Hematopoietic multipotent progenitor cell (in vitro differentiated cells): Measurements from ENCODE around the gene AFF2. TPM values are rescaled to one million over a fixed set of nuclear protein-coding genes. Genes with fewer than 3 reads are reported as not detected.
"Not testable (repeated sequence)": the region's sequence is repeated elsewhere in the genome, so short reads cannot be mapped to it uniquely, and the experiment has no call there.

ENCODE experiments used
- DNase-seq, 3 donors: peaks; one replicate each; pipeline ENCODE4 v3.0.0-alpha.2; 2011 to 2015; ENCODE audit warnings: low read depth in 2 of 3, low spot score in 2 of 3
- total RNA-seq: library from RNA; depleted of rRNA; stranded (reverse); fragments of >200 nt; gene quantifications from one replicate; pipeline ENCODE4 v1.2.3, GENCODE V29; 2012

AFF2 gene
- total RNA-seq, 1 donor: 2.7 TPM

DNA sequence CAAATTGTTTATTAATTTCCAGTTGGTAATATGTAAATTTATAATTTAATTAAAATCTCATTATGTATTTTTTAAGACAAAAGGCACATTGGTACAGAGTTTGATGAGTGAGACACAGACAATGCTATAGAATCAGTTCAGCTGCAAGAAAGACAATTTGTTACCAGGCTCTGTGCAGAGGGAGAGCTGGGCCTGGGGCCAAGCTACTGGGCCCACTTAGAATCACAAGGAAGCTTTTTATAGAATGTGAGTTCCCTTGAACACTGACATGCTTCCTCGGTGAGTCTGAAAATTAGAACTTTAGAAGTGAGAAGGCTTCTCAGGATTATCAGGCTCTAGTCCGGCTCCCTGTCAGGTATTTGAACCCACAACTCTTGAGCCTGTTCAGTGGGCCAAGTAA lies 129.0 kb downstream of the AFF2 start:
- DNase-seq: no peak

DNA sequence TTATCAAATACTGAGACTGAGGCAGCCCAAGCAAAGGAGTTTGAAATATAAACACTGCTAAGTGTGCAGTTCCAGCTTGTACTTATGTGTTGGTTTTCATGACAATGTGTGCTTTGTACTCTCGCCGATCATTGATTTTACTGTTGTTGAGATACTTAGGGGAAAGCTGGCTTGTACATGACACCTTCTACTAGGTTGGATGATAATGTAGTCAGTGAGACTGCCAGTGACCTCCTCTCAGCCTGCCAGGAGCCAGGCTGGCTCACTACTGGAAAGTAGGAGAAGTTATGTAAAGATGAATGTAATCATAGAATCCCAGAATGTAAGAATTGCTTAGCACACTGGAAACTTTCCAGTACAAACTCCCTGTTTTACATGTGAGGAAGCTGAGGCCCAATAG lies 132.0 kb downstream of the AFF2 start:
- no peak for DNase-seq

DNA sequence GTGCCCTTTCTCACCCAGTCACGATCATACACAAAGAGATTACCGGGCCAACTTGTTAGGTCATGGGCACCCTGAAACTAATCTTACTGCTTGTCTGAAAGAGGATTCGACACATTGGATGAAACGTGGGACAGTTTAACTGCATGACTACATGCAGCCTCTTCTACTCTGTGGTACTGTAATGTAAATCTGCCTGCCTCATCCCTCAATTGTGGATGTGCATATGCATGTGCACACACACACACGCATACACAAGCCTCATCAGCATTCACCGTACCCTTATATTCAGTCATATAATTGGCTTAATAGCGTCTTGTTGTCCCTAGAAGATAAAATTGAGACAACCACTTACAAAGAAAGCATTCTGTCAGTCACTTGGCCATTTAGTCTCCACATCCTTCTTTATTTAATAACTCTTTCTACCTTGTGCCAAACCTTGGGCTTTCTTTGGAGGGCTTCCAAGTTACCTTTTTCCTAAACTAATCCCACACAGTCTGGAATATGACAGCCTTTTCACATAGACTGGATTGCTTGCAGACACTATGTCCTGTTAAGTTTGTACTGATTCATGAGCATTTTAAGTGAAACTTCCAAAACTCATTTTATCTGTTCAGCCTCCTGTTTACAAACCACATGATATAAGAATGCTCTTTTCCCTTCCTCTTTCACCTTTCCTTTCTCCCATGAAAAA lies 132.9 kb downstream of the AFF2 start:
- DNase-seq: no peak

DNA sequence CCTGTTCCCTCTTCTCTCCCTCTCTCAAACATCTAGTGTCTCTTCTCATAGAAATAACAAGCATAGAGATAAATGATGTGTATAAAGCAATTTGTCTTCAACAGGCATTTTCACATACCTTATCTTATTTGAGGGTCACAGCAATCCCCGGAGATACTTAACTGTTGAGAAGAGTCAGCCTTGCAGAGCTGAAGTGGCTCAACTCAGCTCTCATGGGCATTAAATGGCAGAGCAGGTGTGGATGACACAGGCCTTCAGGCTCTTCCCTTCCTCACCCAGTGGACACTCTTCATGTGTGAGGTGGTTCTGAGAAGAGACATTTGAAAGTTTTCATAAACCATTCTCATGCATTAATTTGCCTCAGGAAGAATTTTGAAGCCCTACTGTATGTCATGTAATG lies 134.2 kb downstream of the AFF2 start:
- DNase-seq: no peak

DNA sequence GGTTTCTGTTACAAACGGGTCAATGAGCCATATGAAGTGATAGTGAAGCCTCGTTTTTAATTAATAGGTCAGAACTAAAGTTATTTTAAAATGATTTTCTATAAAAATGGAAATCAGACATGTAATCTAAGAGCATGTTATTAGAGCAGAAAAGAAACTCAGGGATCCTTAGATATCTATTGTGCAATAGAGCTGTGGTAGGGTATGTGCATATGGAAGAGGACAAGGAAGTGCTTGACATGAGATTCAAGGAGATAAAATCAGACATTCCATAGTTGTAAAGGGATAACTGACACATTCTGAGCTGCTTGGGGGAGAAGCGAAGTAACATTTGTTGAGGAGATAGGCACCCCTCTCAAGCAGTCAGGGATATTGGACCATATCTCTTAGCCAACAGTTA lies 143.0 kb downstream of the AFF2 start:
- no peak for DNase-seq

DNA sequence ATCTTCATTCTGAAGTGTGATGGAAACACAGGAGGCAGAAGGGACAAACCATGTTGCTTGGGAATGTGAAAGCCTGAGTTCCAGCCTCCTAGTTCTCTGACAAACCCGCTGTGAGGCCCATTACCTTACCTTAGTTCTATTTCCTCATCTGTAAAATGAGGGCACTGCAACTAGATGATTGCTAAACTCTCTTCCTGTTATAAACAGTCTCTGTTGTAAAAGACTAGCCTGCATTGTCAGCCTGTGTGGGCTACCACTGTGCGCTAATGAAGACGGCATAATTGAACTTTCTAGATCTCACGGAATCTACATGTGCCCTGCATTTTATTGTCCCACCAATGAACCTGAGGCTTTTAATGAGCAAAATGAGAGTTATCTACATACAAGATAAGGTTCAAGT lies 147.2 kb downstream of the AFF2 start:
- no peak for DNase-seq

DNA sequence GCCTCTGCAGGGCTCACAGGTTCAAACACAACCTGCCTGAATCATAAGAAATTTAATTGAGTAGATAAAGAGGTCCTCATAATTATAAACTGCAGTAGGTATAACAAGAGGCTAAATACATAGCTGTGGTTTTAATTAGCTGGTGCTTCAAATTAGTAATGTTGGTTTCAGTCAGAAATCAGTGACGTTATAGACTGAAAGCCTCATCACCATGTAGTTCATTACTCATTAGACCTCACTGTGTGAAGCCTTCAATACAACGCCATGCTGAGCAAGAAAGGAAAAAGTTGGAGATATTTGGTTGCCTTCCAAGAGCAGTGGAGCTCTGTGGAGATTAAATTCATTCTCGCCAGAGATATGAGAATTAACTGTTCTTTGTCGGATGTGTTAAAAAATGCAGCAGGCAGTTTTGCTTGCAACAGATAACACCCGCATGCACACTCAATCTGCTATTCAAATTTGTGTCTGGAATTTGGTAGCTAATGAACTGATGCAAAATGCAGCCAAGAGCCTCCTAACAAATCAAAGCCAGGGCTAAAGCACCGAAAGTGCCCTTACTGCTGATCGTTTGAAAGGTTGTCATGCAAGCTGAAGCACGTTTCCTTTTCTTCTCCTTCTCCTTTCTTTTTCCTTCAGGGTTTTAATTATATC lies 148.9 kb downstream of the AFF2 start:
- no peak for DNase-seq

DNA sequence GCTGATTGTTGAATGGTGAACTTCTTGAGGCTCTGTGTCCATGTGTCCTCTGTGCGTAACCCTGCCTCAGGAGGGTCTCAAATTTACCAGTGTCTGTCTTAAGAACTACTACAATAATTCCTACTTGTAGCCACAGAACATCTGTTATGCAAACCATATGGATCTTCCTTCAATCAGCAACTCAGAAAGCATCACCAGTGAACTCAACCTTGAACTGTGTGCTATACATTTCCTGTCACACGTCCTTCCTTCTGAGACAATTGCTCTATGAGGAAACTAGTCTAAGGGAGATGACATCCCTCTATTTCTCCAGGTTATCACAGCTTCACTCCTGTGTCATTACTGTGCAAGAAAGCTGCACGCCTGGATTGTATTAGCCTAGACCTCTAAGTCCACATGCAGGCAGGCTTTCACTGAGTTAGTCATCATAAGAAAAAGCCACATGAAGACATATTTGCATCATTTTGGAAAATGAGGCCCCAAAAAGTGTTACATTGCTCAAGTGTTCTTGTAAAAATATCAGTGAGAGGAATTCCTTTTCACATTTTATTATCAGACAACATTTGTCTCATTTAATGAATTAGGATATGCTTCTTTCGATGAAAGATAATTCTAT lies 157.8 kb downstream of the AFF2 start:
- no peak for DNase-seq

DNA sequence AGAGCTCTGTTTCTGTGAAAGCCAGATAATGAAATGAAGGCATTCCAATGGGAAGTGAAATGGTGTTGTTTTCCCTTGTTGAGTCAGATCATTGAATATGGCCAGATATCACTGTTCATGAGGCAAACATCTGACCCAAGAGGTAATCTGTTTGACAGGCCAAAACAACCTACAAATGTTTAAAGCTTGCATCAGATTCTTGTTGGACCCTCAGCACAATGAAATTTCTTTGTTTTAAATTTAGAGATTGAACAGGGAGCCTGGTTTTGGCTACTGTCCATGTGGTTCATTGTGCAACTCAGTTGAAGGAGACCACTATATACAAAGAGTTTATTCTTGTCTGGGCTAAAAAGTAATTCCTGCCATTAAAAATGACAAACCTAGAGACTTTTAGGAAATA lies 159.1 kb downstream of the AFF2 start:
- no peak for DNase-seq

DNA sequence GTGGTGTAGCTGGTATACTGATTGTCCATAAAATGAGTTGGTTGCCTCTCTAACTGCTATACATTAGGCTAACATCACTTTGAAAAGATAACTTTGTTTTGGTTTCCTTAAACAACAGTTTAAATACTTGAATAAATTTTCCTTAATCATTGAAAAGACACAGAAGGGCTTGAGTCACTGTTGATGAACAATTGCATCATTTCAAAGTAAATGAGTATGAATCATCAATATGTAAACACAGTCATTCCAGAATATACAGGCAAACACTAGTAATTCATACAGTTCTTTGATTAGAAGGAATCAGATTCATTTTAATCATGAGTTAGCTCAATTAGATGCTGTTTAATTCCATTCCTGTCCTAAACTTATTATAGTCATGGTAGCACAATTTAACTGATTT lies 160.6 kb downstream of the AFF2 start:
- DNase-seq: no peak

DNA sequence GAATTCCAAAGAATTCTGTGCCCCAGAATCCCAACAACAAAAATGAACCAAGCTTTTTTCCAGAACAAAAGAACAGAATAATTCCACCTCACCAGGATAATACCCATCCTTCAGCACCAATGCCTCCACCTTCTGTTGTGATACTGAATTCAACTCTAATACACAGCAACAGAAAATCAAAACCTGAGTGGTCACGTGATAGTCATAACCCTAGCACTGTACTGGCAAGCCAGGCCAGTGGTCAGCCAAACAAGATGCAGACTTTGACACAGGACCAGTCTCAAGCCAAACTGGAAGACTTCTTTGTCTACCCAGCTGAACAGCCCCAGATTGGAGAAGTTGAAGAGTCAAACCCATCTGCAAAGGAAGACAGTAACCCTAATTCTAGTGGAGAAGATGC lies 161.6 kb downstream of the AFF2 start:
- DNase-seq: no peak

DNA sequence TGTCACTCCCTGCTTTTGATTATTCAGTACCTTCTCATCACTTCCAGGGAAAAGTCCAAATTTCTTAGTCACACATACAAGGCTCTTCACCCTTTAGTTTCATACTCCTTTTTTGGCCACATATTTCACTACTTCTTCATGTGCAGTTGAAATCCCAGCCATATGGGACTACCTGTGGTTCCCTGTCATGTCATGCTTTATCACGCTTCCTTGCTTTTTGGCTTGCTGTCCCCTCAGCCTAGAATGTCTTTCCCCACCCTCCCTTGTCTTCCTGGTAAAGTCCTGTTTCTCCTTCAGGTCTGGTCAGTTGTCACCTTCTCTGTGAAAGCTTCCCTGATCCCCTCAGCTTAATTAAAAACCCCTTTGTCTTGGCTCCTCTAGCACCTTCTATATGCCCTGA lies 163.8 kb downstream of the AFF2 start:
- DNase-seq: no peak

DNA sequence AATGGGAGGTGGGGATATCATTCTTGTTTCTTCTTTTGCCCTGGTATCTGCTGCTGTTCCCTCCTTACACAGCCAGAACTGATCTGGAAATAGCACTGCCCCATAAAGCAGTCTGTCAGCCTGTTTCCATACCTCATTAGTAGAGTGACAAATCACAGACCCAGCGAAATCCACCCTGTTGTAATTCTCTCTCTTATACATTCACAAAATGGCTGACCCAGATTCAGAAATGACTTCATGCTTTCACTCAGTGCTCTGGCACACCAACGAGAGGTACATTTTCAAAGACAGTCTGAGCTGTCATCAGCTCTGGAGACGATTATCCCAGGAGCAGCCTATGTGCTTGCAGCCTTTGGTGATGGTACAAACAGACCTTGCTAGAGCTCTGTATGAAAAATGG lies 164.6 kb downstream of the AFF2 start:
- DNase-seq: no peak

DNA sequence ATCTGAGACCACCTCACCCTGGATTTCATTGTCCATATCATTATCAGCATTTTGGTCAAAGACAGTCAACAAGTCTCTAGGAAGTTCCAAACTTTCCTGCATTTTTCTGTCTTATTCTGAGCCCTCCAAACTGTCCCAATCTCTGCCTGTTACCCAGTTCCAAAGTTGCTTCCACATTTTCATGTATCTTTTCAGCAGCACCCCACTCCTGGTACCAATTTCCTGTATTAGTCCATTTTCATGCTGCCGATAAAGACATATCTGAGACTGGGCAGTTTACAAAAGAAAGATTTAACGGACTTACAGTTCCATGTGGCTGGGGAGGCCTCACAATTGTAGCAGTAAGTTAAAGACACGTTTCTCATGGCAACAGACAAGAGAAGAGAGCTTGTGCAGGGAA lies 168.8 kb downstream of the AFF2 start:
- DNase-seq: not testable (repeated sequence)

DNA sequence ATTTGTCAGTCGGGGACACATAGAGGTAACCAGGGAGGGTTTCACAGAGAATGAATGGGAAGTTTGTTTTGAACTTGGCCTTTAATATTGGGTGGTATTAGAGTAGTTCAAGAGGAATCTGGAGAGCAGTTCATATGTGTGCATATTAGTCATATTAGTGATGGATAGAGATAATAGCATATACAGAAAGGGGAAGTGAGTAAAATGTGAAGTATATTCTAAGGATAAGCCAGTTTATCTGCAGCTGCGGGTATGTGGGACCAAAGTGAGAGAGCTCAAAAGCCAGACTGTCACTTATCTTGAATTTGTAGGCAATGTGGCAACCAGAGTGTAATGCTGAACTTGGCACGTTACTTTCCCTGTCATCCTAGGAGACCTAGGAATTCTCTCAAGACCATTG lies 169.9 kb downstream of the AFF2 start:
- no peak for DNase-seq

DNA sequence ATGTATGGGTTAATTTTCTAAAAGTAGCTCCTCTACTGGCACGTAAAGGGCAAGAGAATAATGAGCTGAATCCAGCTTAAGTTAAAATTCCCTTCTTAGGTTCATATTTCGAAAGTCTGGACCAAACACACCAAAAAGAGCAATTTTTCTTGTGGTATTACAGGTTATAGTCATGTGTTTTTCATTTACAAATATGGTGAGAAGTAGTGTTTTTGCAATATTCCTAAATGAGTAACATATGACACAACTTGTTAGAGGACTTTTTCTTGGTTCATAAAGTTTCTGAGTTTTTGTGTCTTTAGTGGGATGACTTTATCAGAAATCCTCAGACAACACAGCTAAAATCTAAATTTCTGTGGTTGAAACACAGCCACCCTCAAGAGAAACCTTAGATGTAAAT lies 172.1 kb downstream of the AFF2 start:
- DNase-seq: no peak

DNA sequence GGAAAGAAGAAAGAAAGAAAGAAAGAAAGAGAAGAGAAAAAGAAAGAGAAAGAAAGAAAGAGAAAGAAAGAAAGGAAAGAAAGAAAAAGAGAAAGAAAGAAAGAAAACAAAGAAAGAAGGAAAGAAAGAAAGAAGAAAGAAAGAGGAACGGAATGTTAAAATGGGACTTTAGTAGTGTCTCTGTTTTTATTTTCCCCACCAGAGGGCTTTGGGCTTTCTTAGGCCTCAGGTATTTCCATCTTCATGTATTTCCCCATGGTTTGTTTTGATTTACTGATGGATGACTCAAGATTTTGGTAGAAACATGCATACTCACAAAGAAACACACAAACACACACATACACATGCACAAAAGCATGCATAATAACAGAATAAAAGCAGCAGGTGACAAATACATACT lies 181.2 kb downstream of the AFF2 start:
- no peak for DNase-seq

DNA sequence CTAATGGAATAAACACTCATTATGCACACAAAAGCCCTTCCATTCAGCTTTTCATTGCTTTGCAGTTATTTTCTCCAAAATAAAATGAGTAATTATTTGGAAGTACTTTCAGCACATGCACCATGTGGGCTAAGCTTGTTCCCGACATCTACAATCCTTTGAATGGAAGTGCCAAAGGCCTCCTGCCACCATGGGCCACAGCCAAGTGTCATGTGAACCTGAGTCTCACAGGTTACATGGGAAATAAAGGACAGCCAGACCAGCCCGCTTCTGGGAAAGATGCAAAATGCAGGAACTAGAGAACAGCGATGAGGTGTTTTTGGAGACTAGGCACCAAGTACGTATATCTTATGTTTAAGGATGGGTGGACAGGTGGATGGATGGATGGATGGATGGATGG lies 181.8 kb downstream of the AFF2 start:
- DNase-seq: no peak

DNA sequence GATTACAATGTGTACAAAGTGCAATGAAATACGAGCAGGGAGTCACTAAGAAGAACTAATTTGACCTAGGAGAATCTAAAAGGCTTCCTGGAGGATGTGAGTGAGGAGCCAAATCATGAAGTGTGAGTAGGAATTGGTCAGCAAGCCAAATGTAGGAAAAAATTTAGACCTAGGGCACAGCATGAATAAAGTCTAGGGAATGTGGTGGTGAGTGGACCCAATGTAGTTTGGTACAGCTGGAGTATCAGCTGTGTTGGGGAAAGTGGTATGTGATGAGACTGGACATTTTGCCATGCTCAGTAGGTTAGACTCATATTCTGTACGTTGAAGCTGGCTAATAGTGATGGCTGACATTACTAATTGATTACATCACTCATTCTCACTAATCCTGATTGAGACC lies 191.0 kb downstream of the AFF2 start:
- no peak for DNase-seq

DNA sequence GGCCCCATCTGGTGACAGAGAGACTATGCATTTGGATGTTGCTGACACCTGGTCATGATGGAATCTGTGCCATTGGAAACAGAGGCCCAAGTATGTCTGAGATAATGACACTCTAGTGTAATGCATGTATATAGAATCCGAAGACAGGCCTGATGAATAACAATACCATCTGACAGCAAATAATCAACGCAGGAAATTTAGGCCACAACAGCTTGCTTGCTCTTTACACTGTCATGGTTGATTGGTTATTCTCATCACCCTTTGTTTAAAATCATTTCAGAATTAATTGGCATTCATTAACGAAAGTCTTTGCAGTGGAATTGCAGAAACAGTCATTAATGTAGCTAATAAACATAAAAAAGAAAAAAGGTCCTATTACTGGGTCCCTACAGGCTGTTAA lies 194.8 kb downstream of the AFF2 start:
- DNase-seq: no peak

DNA sequence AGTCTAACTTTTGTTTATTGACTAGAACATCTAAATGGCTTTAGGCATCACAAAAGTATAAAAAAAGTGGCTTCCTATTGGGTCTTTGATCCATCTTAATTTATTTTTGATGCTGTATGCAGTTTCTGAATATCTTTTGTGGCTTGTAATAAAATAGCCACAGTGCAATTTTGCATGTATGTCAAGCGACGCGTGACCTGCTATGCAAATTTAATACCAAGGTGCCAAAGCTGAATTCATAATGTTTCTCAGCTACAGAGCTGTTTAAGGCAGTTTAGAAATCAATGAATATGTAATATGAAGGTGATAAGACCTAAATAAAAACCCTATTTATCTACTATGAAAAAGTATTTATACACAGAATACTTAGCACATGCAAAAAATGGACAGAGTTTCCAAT lies 197.8 kb downstream of the AFF2 start:
- DNase-seq: no peak

DNA sequence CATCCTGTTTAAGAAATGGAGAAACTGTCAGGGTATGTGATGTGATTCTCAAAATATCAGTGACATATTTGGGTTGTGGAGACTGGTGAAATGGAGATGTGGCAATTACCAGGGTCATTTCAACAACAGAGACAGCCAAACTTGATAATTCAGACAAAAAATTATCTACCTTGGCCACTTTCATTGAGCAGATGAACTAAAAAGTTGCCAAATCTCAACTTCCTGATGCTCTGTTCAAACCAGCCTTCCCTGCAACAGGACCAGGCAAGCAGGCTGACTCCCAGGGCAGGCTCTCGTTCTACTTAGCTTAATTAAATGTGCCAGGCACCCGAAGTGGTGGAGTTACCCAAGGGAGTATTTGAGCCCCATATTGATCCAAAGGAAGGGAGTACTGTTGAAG lies 199.6 kb downstream of the AFF2 start:
- DNase-seq: no peak
